ENCODE results near the gene HTRA2.

Gene HTRA2

GRCh38 chr2:74542978-74543377 lies 13.2 kb downstream of the HTRA2 start:
- no peak for DNase-seq (ENCODE audit: low spot score)

- no peak for DNase-seq (ENCODE audit: low spot score)
Measured at GRCh38 chr2:74544634-74545033, 14.9 kb downstream of the HTRA2 start.

GRCh38 chr2:74546004-74546403 lies 16.3 kb downstream of the HTRA2 start:
- no peak for DNase-seq (ENCODE audit: low spot score)

- DNase-seq (ENCODE audit: low spot score), result no peak
Measured at GRCh38 chr2:74548285-74548899, 18.7 kb downstream of the HTRA2 start.

DNA sequence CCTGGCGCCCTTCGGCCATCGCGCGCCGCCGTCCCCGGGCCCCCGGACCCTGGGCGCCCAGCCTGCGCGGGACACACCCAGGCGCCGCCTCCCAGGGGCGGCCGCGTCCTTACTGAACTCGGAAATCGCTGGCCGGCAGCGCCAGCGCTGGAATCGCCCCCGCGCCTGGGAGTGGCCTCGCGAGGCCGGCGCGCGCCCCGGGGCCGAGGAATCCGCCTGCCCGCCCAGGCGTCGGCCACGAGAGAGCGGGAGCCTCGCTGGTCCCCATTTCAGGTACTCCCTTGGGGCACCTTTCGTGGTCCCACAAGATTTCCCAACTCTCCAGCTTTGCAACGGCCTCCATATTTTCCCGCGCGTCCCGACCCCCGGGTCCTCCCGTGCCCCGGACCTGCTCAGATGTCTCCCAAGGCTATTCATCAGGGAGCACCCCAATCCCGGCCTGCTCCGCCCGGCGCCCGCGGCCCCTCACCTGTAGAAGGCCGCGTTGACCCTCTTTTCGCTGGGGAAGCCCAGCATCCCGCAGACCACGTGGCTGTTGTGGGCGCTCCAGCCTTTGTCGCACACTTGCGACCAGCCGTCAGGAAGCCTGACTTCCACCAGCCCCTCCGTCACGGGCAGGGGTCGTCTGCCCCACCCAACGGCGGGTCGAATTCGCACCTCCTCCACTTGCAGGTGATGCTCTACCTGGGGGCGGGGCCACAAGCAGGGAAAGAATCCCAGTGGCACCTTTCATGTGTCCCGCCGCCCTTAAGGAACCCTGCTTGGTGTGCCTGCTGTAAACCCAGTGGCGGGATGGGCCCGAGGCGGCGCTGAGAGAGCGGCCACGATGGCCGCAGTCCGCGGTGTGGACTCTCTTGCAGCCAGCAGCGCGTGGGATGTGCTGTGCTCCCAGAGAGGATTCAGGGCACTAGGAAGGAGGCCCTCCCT lies 19.4 kb downstream of the HTRA2 start:
- DNase-seq (ENCODE audit: low spot score), result peak; percentile 75

DNA sequence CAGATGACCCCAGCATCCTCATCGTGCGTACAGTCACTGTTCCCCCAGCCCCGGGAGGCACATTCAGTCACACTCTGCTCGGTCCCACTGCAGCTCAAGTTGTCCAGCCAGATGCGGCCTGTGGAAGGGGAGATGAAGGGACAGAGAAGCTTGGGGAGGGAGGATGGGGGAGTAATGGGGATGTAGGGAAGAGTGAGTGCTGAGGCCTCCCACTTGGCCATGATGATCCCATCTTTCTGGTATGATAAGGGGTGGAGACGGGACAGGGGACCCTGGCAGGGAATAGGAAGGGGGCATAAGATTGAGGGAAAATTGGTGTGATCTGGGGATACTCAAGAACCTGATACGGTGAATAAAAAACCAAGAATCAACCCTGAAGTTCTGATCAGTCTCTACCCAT lies 20.5 kb downstream of the HTRA2 start:
- DNase-seq (ENCODE audit: low spot score), result no peak

DNA sequence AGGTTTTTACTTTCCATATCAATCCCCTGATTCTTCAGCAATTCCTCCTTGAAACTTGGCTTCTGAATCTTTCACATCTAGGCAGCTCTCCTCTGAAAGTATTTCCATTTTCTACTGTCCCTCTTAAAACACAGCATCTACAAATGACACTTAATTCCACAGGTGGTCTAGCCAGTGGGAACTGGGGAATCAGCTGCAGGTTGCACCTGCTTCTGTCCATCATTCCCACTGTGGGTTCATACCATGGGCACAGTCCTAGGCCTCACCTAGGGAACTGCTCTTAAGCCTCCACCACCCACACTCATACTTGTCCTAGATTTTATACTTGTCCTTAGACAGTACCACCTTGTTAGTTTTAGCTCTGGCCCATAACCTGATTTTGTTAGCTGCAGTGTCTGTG lies 21.8 kb downstream of the HTRA2 start:
- no peak for DNase-seq (ENCODE audit: low spot score)

DNA sequence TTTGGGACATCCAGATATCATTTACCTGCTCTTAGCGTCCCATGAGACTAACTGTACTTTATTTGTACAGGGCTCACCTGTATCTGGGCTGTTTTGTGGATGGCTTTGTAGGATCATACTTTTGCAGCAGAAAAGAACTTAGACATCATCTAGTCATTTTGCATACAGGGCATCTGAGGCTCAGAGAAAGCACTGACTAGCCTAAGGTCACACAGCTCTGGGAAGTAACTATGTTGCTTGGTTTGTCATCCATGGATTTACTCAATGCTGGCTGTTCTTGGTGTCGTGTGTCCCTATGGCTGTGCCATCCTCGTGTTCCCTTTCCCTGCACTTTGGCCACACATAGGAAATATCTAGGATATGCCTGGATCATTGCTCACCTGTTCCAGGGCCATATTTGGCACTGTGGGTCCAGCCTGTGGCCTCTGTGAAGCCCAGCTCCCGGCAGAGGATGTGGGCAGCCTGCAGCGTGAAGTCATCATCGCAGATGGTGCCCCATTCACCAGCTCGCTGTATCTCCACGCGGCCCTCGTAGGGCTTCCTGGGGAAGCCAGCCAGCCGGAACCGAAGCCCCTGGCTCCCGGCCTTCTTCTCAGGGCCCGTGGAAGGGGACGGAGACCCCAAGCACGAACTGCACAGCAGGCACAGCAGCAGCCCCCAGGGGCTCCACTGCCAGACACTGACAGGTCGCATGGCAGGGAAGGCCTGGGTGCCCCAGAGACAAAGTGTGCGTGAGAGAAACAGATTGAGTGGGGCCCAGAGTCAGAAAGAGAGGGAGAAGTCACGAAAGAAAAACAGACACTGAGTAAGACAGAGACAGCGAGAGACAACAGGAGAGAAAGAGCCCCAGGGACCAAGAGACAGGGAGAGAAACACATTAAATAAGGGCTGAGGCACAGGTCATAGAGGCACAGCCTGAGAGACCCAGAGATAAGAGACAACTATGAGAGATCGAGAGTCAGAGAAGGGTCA lies 22.5 kb downstream of the HTRA2 start:
- DNase-seq (ENCODE audit: low spot score), result peak; percentile 47

GRCh38 chr2:74552914-74553811 lies 23.4 kb downstream of the HTRA2 start:
- DNase-seq (ENCODE audit: low spot score), result peak; percentile 50

DNA sequence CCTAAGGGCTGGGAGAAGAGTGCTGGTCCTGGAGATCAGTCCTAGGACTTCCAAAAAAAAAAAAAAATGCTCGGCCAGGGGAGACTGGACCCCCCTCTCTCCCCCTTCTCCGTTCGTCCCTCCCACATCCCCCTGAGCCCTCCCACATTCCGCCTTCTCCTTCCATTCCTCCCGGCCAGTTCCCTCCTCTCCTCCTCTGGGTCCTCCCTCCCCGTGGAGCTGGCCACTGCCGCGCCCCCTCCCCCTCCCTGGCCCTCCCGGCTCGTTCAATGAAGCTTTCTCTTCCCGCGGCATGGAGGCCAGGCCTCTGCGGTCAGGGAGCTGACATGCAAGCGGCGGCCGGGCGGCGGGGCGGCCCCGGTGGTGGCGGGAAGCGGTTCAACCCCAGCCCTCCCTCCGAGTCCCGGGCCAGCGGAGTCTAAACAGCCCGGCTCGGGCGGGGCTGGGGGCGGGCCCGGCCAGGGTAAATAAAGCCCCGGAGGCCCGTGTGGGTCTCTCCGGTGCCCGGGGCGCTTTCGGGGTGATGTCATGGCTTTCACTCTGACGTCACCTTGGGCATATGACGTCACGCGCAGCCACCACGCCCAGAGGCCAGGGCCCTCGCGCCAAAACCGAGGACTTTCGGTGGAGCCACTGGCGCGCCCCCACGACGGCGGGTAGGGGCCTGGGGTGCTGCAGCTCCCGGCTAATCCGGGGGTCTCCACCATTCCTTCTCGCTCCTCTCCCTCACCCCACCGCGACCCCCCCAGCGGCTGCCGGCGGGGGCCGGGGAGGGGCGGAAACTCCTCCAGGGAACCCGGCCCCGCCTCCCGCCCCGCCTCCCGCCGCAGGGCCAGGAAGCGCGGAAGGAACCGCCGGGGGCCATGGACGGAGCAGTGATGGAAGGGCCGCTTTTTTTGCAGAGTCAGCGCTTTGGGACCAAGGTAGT lies 24.4 kb downstream of the HTRA2 start, which contains the start of the genes DOK1 and LOXL3:
TSS of gene DOK1 (plus strand) at position 829 of the 928 bp plus-strand sequence. CDS start at position 864, 35 bp downstream.
TSS of gene LOXL3 (minus strand) at position 51 of the 928 bp plus-strand sequence. CDS start 1,308 bp downstream, outside the sequence.
- DNase-seq (ENCODE audit: low spot score), result peak; percentile 97

DNA sequence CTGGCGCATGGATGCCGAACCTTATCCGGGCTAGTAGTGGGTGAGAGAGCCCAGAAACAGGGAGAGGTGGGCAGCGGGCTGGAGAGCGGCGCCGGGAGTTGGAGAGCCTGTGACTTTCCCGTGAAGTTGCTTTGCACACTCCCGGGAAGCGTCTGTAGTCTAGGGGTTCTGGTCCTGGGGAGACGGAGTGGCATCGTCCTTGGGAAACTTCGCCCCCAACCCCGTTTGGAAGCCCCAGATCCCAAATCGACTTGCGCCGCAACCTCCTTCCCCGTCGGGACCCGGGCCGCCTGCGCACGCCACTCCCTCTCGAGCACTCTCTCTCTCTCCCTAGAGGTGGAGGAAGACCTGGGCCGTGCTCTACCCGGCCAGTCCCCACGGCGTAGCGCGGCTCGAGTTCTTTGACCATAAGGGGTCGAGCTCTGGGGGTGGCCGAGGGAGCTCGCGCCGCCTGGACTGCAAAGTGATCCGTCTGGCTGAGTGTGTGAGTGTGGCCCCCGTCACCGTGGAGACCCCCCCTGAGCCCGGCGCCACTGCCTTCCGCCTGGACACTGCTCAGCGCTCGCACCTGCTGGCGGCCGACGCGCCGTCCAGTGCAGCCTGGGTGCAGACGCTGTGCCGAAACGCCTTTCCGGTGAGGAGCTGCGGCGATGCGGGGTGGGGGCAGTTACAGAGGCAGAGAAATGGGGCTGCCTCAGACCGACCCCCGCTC lies 25.2 kb downstream of the HTRA2 start:
- peak; percentile 64 for DNase-seq (ENCODE audit: low spot score)

GRCh38 chr2:74555610-74556103 lies 25.9 kb downstream of the HTRA2 start:
- no peak for DNase-seq (ENCODE audit: low spot score)

- no peak for DNase-seq (ENCODE audit: low spot score)
Measured at GRCh38 chr2:74556159-74556558, 26.4 kb downstream of the HTRA2 start.

- DNase-seq (ENCODE audit: low spot score), result no peak
Measured at GRCh38 chr2:74556831-74557370, 27.2 kb downstream of the HTRA2 start.

- DNase-seq (ENCODE audit: low spot score), result no peak
Measured at GRCh38 chr2:74558284-74559230, 28.8 kb downstream of the HTRA2 start.

DNA sequence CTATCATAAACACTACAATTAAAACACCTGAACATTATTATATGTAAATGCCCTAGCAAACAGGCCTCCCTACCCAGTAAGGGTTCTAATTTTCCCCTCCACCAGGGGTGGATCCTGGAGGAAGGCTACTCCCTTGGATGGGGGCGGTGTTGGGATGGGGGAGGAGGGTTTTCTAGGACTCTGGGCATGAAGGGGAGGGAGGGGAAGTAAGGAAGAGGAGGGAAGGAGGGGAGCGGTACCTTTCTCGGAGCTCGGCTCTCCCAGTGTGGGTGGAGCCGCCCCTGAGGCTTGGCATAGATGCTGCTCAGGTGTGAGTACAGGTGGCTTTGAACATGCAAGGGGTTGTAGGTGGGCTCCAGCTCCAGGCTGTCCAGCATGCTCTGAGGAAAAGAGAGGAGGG lies 30.2 kb downstream of the HTRA2 start:
- no peak for DNase-seq (ENCODE audit: low spot score)

DNA sequence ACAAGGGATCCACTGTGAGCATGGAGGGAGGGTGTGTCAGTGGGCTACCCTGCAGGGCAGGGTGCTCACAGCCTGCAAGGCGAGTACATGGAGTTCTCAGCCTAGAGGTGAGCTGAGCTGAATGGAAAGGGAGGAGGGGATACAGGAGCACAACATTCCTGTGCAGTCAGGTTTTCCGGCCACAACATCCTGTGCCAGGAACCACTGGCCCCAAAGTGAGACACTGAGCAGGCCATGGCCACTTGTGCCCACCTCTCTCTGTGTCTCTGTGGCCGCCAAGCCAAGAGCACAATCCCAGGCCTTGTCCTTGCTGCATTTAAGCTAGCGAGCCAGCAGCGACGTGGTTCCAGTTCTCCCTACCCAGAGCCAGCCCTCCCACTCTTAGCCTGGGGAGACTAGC lies 30.9 kb downstream of the HTRA2 start:
- no peak for DNase-seq (ENCODE audit: low spot score)

Data from hepatic stellate cell (primary cell).